T-helper 22 cell (primary cell): ENCODE results near the gene RGL3.
A peak's percentile ranks its signal among the peaks of the same experiment; 100 is the strongest.
"Not testable (repeated sequence)": the region's sequence is repeated elsewhere in the genome, so short reads cannot be mapped to it uniquely, and the experiment has no call there.

ENCODE experiments used
- DNase-seq: peaks from one replicate; pipeline ENCODE4 v3.0.0-alpha.2; 2020; ENCODE audit warnings: low read depth

The RGL3 gene

DNA sequence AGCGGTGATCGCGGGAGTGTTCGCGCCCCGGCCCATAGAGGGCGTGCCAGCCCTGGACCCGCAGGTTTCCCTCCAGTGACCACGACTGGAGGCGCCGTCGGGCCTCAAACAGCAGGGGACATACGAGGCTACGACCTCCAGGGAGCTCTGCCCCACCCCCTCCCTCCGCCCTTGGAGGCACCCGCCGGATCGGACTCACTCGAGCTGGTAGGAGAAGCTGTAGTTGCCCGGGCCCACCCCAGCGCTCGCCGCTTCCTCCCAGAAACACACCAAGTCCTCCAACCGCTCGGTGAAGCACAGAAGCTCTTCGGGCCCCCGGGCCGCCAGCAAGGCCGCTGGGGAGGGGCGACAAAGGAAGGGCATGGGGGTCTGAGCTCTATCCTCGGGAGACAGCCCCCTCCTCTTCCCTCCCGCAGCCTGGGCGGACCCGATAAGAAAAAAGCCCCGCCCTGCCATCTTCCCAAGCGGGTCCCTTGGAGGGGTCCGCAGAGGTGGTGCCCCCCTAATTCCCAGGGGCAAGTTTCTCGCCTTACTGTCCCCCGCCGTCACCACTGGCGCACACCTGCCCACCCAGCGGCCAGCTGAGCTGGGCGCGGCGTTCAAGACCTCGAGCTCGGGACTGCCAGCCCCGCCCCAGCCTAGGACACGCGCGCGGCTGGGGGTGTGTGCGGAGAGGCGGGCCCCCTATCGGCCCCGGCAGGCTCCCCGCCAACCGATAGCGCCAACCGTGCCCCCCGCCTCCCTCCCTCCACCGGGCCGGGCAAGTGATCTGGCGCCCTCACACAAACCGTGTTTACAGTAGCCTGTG lies 36.0 kb downstream of the RGL3 start:
- no peak for DNase-seq

DNA sequence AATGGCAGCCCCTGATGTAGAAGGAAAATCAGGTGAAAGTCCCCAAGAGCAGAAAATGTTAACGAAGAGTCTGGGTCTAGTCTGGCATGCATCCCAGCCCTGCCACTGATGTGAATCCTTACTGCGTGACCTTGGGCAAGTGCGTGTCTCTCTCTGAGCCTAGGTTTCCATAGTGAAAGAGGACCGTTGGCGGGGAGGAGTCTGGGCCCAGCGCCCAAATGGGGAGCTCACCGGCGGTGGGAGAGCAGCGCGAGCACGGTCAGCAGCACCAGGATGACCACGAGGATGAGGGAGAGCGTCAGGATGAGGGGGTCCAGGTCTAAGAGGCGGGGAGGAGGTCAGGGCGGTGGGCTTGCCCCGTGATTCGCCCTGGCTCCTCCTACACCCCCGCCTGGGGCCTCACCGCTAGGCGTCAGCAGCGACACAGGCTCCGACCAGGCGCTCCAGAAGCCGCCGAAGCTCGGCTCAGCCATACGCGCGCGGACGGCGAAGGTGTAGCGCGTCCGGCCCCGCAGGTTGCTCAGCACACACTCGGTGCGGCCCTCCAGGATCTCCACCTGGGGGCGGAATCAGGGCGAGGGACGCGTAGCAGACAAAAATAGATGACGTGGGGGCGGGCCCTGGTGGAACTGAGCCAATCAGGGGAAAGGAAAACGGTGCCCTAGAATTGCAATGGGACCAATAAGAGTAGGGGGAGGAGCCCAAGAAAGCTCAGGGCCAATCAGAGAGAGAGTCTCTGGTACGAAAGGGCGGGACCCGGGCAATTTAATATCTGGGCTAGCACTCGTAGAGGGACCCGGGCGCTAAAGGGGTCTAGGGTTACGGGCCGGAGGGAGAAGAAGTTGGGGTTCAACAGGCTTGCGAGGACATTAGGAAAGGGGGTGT lies 38.2 kb downstream of the RGL3 start:
- DNase-seq: peak; percentile 96

DNA sequence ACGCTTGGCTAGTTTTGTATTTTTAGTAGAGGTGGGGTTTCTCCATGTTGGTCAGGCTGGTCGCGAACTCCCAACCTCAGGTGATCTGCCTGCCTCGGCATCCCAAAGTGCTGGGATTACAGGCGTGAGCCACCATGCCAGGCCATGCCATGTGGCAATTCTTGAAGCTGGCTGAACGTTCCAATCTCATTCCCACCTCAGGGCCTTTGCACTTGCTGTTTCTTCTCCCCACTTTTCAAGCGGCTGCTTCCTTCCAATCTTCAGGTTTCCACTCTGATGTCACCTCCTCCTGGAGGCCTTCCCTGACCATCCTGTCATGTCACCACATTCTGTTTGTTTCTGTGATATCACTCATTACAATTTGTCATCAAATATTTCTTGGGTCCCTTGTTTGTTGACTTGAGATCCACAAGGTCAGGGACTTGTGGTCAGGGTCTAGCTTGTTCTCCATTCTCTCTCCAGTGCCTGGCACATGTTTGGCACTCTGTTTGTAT lies 39.2 kb downstream of the RGL3 start:
- DNase-seq: no peak

GRCh38 chr19:11379269-11379845 lies 39.8 kb downstream of the RGL3 start:
- DNase-seq: not testable (repeated sequence)

DNA sequence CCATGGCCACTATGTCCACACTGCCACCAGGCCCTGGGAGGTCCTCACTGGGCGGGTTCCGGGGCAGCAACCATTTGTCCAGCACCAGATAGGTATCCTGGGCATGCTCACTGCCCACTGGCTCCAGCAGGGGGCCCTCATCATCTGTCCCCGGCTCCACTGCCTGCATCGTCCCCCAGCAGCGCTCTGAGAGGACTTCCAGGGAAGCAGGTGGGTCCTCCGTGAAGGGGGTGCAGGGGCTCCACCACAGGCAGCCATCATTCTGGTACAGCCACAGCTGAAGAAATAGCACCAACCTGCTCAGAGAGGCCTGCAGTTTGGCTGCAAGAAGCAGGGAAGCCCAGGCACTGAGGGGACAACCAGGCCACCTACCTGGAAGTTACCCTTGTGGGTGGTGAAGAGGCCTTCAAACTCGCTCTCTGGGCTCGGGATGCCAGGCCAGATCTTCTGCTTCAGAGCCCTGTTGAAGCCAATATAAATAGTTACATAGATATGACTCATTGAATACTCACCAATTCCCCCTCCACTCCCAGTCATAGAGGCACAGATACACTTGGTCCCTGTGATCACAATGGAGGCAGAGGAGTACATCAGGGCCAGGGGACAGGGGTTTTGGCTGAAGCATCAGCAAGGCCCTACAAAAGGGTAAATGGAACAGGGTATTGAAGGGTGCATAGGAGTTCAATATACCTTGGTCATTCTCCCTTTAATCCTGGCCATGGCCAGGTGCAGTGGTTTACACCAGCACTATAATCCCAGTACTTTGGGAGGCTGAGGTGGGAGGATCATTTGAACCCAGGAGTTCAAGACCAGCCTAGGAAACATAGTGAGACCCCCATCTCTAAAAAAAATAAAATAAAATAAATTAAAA lies 40.6 kb downstream of the RGL3 start:
- no peak for DNase-seq

DNA sequence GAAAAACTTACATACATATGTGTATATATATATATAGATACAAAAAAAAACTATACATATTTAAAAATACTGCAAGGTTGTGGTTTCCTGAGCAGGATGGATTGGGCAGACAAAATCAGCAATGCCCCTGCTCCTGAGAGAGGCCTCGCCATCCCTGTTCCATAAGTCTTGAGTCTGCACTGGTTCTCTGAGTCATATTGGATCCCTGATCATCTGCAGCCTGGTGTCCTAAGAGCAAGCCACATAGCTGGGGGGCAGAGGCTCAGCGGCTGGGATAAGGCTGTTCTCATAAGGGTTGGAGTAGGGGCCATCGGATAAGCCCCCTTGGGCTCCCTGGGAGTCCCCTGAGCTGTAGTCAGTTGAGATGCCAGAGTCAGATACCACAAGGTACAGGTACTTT lies 41.4 kb downstream of the RGL3 start:
- DNase-seq: no peak

DNA sequence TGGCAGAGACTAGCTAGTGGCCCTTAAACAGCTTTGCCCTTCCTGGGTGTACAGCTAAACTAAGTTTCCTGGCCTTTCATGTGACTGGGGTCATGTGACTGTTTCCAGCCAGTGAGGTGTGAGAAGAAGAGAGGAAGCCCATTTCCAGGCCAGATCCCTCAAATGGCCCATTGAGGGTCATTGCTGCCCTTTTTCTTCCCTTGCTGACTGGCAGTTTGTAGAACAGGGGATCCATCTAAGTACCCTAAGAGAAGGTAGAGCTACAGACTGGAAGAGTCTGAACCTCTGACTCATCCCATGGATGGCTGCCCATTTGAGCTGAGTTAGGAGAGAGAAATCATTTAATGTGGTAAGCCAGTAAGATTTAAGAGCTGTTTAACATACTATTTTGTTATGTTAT lies 41.9 kb downstream of the RGL3 start:
- DNase-seq: no peak

GRCh38 chr19:11375143-11375948 lies 43.8 kb downstream of the RGL3 start:
- DNase-seq: peak; percentile 58

DNA sequence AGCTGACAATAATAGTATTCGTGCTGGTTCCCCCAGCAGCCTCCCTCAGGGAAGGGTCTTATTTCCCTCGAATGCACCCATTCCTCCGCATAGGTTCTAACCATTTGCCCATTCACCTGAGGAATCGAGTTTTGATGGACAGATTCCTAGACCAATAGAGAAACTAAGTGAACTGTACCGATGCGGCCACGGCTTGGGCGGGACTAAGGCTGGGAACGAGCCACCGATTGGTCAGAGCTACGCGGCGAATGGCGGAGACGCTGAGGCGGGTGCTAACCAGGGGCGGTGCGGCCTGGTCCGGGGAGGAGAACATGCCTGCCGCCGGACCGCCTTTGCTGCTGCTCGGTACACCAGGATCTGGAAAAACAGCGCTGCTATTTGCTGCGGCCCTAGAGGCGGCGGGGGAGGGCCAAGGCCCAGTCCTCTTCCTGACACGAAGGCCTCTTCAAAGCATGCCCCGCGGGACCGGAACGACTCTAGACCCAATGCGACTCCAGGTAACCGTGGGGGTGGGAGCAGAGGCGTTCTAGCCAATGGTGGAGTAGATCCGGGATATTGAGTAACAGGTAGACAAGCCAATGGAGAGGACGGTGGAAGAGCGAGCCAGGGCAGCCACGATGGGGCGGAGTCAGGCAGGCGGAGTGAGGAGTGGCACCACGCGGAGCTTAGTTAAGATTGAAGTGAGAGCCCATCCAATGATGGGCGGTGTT lies 44.5 kb downstream of the RGL3 start, which contains the start of gene SWSAP1:
Gene SWSAP1, plus strand, starts transcription at position 234 of the 710 bp plus-strand sequence. Its CDS starts 15 bp downstream, at position 249.
- DNase-seq: peak; percentile 96

DNA sequence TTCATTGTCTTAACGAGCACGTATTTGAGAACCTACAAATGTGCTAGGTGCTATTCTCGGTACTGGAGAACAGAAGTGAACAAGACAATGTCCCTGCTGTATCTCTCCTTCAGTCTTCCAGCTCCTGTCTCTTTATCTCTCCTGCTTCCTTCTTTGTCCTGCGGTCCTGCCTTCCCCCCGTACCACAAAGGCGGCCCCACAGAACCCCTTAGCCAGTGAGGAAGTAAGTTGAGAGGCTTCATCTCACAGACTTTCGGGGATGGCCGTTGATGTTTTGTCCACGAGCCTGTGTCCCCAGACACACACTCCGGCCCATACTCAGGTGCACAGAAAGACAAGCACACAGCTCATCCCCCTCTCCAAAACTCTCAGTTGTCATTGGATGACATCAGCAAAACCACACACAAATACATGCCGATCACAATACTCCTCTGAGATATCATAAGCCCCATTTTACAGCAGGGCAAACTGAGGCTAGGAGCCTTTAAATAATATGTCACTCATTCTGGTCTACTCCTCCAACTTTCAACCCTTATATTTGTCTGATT lies 45.2 kb downstream of the RGL3 start:
- no peak for DNase-seq

DNA sequence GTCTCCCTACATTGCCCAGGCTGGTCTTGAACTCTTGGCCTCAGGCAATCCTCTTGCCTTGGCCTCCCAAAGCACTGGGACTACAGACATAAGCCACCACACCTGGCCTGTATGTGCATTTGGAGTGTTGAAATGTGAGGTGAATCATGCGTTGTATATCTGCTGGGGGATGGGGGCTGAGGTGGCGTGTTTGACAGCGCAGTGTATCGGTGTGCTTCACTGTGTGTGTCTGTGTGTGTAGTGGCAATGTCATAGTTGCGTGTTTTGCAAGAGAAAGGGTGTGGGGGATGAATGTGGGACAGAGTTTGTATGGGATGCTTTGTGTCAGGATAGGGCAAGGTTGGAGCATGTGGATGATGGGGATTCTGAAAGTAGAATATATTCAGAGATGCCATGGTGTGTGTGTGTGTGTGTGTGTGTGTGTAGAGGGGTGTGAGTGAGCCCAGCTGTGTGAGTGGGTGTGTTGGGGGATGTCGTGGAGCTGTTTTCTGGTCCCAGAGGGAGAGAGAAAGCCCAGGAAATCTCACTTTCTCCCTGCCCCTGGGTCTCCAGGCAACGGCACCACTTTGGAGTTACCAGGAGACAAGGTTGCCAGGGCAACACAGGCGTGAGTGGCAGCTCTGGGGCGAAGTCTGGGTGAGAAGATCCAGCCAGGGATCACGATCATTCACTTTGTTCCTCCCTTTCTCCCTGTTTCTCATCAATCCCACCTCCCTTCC lies 45.8 kb downstream of the RGL3 start:
- no peak for DNase-seq

DNA sequence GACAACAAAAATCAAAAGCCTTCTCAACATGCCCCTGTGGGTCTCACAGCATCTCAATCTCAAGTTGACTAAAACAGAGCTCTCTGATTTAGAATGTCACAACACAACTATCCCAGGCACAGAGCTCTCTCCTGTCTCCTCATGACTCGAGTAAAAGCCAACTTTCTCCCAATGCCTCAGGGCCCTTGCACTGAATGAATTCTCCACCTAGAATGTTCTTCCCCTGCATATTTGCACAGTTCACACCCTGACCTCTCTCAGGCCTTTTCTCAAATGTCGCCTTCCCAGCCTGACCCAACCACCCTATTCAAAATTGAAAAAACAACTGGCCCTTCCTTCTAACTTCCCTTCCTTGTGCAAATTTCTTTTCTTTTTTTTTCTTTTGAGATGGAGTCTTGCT lies 48.4 kb downstream of the RGL3 start:
- no peak for DNase-seq

DNA sequence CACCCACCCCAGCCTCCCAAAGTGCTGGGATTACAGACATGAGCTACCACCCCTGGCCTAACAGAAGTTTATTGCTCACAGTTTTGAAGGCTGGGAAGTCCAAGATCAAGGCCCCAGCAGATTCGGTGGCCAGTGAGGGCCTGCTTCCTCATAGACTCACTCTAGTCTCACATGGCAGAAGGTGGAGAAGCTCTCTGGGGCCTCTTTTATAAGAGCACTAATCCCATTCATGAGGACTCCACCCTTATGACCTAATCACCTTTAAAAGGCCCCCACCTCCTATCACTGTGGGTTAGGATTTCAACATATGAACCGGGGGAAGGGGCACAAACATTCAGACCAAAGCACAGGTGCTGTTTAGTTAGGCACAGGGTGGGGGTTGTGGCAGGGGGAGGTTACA lies 51.6 kb downstream of the RGL3 start:
- DNase-seq: no peak

- no peak for DNase-seq
Measured at GRCh38 chr19:11365557-11366117, 53.5 kb downstream of the RGL3 start.

GRCh38 chr19:11364935-11365334 lies 54.2 kb downstream of the RGL3 start:
- DNase-seq: no peak

GRCh38 chr19:11364296-11364904 lies 54.7 kb downstream of the RGL3 start:
- no peak for DNase-seq

DNA sequence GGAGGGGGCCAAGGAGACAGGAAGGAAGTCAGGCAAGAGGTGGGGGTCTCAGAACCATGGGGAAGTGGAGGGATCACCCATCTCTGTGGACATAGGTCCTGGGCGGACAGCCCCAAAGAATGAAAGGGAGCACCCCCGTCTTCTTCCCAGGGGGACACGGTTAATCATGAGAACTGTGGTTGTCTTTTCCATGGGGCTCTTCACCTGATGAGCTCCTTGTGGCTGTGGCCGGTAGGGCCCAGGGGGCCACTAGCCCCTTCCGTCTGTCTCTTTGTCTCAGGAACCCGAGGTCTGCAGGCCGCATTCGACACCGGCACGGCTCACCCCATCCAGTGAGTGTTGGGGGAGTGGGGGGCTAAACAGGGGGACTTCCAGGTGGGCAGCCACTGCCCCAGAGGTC lies 55.2 kb downstream of the RGL3 start:
- no peak for DNase-seq
